Vagina (tissue), 2 donors: ENCODE data around the gene UTS2R.

ENCODE experiments used
- POLR2A ChIP-seq, 2 donors: fragments of 450-650 bp; IDR thresholded peaks; one replicate each; pipeline ENCODE4 v1.6.1; 2017; ENCODE audit warnings: antibody characterized with exemption in 2 of 2, mild to moderate bottlenecking in 2 of 2, moderate library complexity in 2 of 2
- TF ChIP-seq, protein P1 (sequence below), 3 experiments: fragments of 450-650 bp in 2 of 3; fragments of 200-600 bp in 1 of 3; sonication (generic) in 1 of 3; IDR thresholded peaks; one replicate each; pipeline ENCODE4 v1.5.1; 2017 to 2019; ENCODE audit warnings: antibody characterized with exemption in 3 of 3, mild to moderate bottlenecking in 2 of 3, moderate library complexity in 2 of 3

DNA sequence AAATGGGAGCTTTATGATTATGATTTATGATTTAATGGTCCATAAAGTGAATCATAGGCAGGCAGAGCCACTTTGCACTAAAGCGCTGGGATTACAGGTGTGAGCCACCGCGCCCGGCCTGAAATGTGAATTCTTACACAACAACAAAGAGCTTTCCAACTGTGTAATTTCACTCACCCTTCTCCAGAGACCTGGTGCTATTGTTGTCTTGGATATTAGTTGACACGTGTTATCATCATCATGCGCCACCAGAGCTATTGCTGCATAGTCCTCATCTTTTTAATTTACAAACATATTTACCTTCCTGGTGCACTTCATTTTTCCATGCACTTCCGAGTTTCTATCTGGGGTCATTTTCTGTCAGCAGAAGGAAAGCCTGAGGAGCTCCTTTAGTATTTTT lies 4.8 kb upstream of the UTS2R start:
- TF ChIP-seq, protein P1, sequence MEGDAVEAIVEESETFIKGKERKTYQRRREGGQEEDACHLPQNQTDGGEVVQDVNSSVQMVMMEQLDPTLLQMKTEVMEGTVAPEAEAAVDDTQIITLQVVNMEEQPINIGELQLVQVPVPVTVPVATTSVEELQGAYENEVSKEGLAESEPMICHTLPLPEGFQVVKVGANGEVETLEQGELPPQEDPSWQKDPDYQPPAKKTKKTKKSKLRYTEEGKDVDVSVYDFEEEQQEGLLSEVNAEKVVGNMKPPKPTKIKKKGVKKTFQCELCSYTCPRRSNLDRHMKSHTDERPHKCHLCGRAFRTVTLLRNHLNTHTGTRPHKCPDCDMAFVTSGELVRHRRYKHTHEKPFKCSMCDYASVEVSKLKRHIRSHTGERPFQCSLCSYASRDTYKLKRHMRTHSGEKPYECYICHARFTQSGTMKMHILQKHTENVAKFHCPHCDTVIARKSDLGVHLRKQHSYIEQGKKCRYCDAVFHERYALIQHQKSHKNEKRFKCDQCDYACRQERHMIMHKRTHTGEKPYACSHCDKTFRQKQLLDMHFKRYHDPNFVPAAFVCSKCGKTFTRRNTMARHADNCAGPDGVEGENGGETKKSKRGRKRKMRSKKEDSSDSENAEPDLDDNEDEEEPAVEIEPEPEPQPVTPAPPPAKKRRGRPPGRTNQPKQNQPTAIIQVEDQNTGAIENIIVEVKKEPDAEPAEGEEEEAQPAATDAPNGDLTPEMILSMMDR (IDR thresholded peaks at IDR 0.05), result no peak
- no peak for TF ChIP-seq POLR2A (IDR thresholded peaks at IDR 0.05)
